Stomach (tissue), 9 donors: ENCODE measurements around the gene ALG3. TPM values are rescaled to one million over a fixed set of nuclear protein-coding genes. Genes with fewer than 3 reads are reported as not detected.
A peak's percentile ranks its signal among the peaks of the same experiment; 100 is the strongest.

Experiments used
- DNase-seq, 2 donors: peaks; one replicate each; pipeline versions ENCODE4 v3.0.0 to v3.0.0-alpha.2; 2013 to 2019
- H3K27ac ChIP-seq, 5 donors: fragments of 200-600 bp in 4 of 5; sonication (generic) in 4 of 5; one replicate each; pipeline ENCODE4 v1.5.1; 2013 to 2019; ENCODE audit warnings: mild to moderate bottlenecking in 1 of 5, moderate library complexity in 1 of 5
- H3K27me3 ChIP-seq, 3 donors: fragments of 200-600 bp; sonication (generic); one replicate each; pipeline ENCODE4 v1.5.1; 2017 to 2019; ENCODE audit warnings: mixed run types in 1 of 3
- H3K36me3 ChIP-seq, 4 donors: fragments of 200-600 bp; sonication (generic); 1 replicate in 3 of 4; 2 replicates in 1 of 4; pipeline ENCODE4 v1.5.1; 2016 to 2019
- H3K4me1 ChIP-seq, 4 donors: fragments of 200-600 bp; sonication (generic); one replicate each; pipeline ENCODE4 v1.5.1; 2016 to 2019
- H3K4me3 ChIP-seq, 4 donors: fragments of 200-600 bp; sonication (generic) in 3 of 4; one replicate each; pipeline ENCODE4 v1.5.1; 2016 to 2019; ENCODE audit warnings: mild to moderate bottlenecking in 1 of 4
- H3K9me3 ChIP-seq, 4 donors: fragments of 200-600 bp; sonication (generic); one replicate each; pipeline ENCODE4 v1.5.1; 2016 to 2019
- EP300 ChIP-seq: sonication (generic); formaldehyde crosslinking; IDR thresholded peaks from one replicate; pipeline ENCODE4 v1.6.1; 2017; ENCODE audit warnings: antibody characterized with exemption
- POLR2A ChIP-seq, 4 donors: fragments of 450-650 bp; IDR thresholded peaks; one replicate each; pipeline ENCODE4 v1.6.1; 2016; ENCODE audit warnings: antibody characterized with exemption in 4 of 4, control low read depth in 2 of 4, mild to moderate bottlenecking in 1 of 4, moderate library complexity in 1 of 4
- POLR2AphosphoS5 ChIP-seq, 3 donors: sonication (generic); formaldehyde crosslinking; IDR thresholded peaks; one replicate each; pipeline ENCODE4 v1.6.1; 2016; ENCODE audit warnings: antibody characterized with exemption in 3 of 3
- whole genome bisulfite sequencing, 5 donors: extraction: QIAGEN DNeasy Blood & Tissue Kit in 3 of 5; methylation state at CpG; one replicate each; pipeline versions ENCODE4 v1.1.5 to v1.1.7; 2013 to 2018; 5-methylcytosine and 5-hydroxymethylcytosine counted together
- intact Hi-C: fragments of 100-400 bp; cut with DNase I; formaldehyde crosslinking; loops from one replicate; pipeline ENCODE4 v1.15.1; 2023; ENCODE audit warnings: low total_unique reads
- polyA plus RNA-seq, 3 donors: library from polyadenylated mRNA; stranded (reverse); fragments of 200-250 nt; gene quantifications; one replicate each; pipeline ENCODE4 v1.2.3, GENCODE V29; 2013
- total RNA-seq, 5 donors: library from RNA; depleted of rRNA; stranded (reverse); fragments of >200 nt; gene quantifications; one replicate each; pipeline versions ENCODE4 v1.1.0 to v1.2.3, GENCODE V29; 2014 to 2016
- TF ChIP-seq, protein P1 (sequence below), 7 experiments: fragments of 450-650 bp in 4 of 7; fragments of 200-600 bp in 3 of 7; sonication (generic) in 3 of 7; IDR thresholded peaks; one replicate each; pipeline ENCODE4 v1.5.1; 2016 to 2019; ENCODE audit warnings: antibody characterized with exemption in 7 of 7, control low read depth in 2 of 7, mild to moderate bottlenecking in 1 of 7
- donor health status: healthy with polysubstance abuse.
- donor health status: Bipolar disorder and iron deficiency.
- donor health status: healthy.

Gene ALG3
- total and polyA plus RNA-seq, 8 donors, result 17.1 to 253 (median 22.1) TPM

- no peak for TF ChIP-seq POLR2AphosphoS5 (IDR thresholded peaks at IDR 0.05)
- no peak for TF ChIP-seq EP300
- TF ChIP-seq, protein P1, sequence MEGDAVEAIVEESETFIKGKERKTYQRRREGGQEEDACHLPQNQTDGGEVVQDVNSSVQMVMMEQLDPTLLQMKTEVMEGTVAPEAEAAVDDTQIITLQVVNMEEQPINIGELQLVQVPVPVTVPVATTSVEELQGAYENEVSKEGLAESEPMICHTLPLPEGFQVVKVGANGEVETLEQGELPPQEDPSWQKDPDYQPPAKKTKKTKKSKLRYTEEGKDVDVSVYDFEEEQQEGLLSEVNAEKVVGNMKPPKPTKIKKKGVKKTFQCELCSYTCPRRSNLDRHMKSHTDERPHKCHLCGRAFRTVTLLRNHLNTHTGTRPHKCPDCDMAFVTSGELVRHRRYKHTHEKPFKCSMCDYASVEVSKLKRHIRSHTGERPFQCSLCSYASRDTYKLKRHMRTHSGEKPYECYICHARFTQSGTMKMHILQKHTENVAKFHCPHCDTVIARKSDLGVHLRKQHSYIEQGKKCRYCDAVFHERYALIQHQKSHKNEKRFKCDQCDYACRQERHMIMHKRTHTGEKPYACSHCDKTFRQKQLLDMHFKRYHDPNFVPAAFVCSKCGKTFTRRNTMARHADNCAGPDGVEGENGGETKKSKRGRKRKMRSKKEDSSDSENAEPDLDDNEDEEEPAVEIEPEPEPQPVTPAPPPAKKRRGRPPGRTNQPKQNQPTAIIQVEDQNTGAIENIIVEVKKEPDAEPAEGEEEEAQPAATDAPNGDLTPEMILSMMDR (IDR thresholded peaks at IDR 0.05), result no peak
- no peak for TF ChIP-seq POLR2A (IDR thresholded peaks at IDR 0.05)
- Histone ChIP-seq H3K27me3 (peaks cover 9 to 79% (median 50%) of the 10 kb centered on the region in 3 donors), H3K4me3 (peak overlapping the region; percentile 45 to 64 (median 56)), H3K9me3 (no peaks in the 10 kb centered on the region), H3K4me1 (peaks cover 30 to 34% (median 32%) of the 10 kb centered on the region in 4 donors), H3K36me3 (peaks cover 0 to 16% (median 9%) of the 10 kb centered on the region in 4 donors), H3K27ac (no peak overlapping the region)
- DNase-seq, result peak; percentile 36 to 82
- WGBS, 5 donors, result 1 to 4% (median 2%) methylated on average over 35 to 91 of the region's 91 CpGs
- intact Hi-C loops, result no loop called here
Measured at GRCh38 chr3:184259878-184260723, 11.3 kb upstream of the ALG3 start.

DNA sequence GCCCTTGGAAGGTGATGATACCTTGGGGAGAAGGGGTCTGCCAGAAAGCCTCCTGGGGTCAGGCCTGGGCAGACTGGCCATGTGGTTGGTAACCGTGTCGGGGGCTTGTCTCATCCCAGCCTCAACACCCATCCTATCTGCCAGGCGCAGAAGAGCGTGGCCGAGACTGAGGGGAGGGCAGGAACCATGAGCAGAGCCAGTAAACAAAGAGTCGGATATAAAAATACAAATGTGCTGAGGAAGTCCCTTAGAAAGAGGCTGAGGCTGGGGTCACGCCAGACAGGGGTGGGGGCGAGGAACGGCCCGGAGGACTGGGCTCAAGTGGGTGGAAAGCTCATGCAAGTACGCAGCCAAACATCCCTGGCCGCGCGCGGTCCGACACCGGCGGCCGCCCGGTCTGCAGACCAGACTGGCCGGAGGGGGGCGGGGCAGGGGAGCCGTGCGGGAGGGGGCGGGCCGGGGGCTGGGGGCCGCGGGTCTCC, 10.7 kb upstream of the ALG3 start:
- no peak overlapping the region for H3K27ac ChIP-seq
- H3K27me3 ChIP-seq, result peaks cover 9 to 72% (median 46%) of the 10 kb centered on the region in 3 donors
- intact Hi-C loops, result no loop called here
- TF ChIP-seq POLR2AphosphoS5 (IDR thresholded peaks at IDR 0.05) (no peak), POLR2A (IDR thresholded peaks at IDR 0.05) (no peak), EP300 (no peak)
- TF ChIP-seq, protein P1 (IDR thresholded peaks at IDR 0.05), result no peak
- 18 to 28% (median 24%) methylated on average over 10 to 28 of the region's 28 CpGs for WGBS, 5 donors
- H3K4me1 ChIP-seq, result peaks cover 30 to 34% (median 32%) of the 10 kb centered on the region in 4 donors
- peak overlapping the region in 3 of 4 donors; percentile 14 to 64 (median 63) for H3K4me3 ChIP-seq
- no peaks in the 10 kb centered on the region for H3K9me3 ChIP-seq
- peaks cover 0 to 16% (median 9%) of the 10 kb centered on the region in 4 donors for H3K36me3 ChIP-seq
- DNase-seq, result no peak

GRCh38 chr3:184258926-184259325, 10.2 kb upstream of the ALG3 start:
- peaks cover 30 to 34% (median 32%) of the 10 kb centered on the region in 4 donors for H3K4me1 ChIP-seq
- no peak overlapping the region for H3K4me3 ChIP-seq
- H3K27me3 ChIP-seq, result peaks cover 9 to 67% (median 45%) of the 10 kb centered on the region in 3 donors
- no peak overlapping the region for H3K27ac ChIP-seq
- TF ChIP-seq EP300, result no peak
- DNase-seq, result no peak
- intact Hi-C loops, result no loop called here
- peaks cover 0 to 16% (median 9%) of the 10 kb centered on the region in 4 donors for H3K36me3 ChIP-seq
- H3K9me3 ChIP-seq, result no peaks in the 10 kb centered on the region
- 86 to 90% (median 89%) methylated on average over 5 of the region's 5 CpGs for WGBS, 5 donors

- TF ChIP-seq, protein P1 (IDR thresholded peaks at IDR 0.05), result no peak
- TF ChIP-seq EP300, result no peak
- no peak for TF ChIP-seq POLR2A (IDR thresholded peaks at IDR 0.05)
- no peak for TF ChIP-seq POLR2AphosphoS5 (IDR thresholded peaks at IDR 0.05)
- Histone ChIP-seq H3K27me3 (peaks cover 8 to 51% (median 33%) of the 10 kb centered on the region in 3 donors), H3K36me3 (peaks cover 0 to 16% (median 9%) of the 10 kb centered on the region in 4 donors), H3K4me3 (no peak overlapping the region), H3K9me3 (no peaks in the 10 kb centered on the region), H3K27ac (no peak overlapping the region), H3K4me1 (peaks cover 24 to 28% (median 27%) of the 10 kb centered on the region in 4 donors)
- intact Hi-C loops, result no loop called here
- 92 to 95% (median 95%) methylated on average over 23 of the region's 23 CpGs for WGBS, 5 donors
- DNase-seq, result no peak
Measured at GRCh38 chr3:184257083-184257915, 8.5 kb upstream of the ALG3 start.
